Stimulated activated CD4-positive, alpha-beta T cell treated with anti-CD3 and anti-CD28 coated beads, Interleukin-12 subunit alpha, Interleukin-12 subunit beta, amount 100 ng/mL, for 48 hours (primary cell): ENCODE data around the gene OBSL1.

Source experiments
- DNase-seq, 3 donors: peaks; one replicate each; pipeline ENCODE4 v3.0.0-alpha.2; 2020; ENCODE audit warnings: low read depth in 2 of 3, low spot score in 1 of 3

The OBSL1 gene

GRCh38 chr2:219533930-219534661, 37.2 kb downstream of the OBSL1 start:
- DNase-seq: no peak

- DNase-seq: no peak
Measured at GRCh38 chr2:219532378-219532649, 39.0 kb downstream of the OBSL1 start.

GRCh38 chr2:219531639-219532377, 39.5 kb downstream of the OBSL1 start:
- no peak for DNase-seq

- peak; percentile 75 to 88 (median 82) for DNase-seq
Measured at GRCh38 chr2:219530048-219530963, 41.0 kb downstream of the OBSL1 start.

GRCh38 chr2:219527472-219527871, 43.9 kb downstream of the OBSL1 start:
- DNase-seq: no peak

- DNase-seq: no peak
Measured at GRCh38 chr2:219527076-219527394, 44.3 kb downstream of the OBSL1 start.

GRCh38 chr2:219526320-219527075, 44.8 kb downstream of the OBSL1 start:
- no peak for DNase-seq

GRCh38 chr2:219525533-219526232, 45.7 kb downstream of the OBSL1 start:
- DNase-seq: no peak

GRCh38 chr2:219524817-219525216, 46.5 kb downstream of the OBSL1 start:
- DNase-seq: no peak

GRCh38 chr2:219523031-219523671, 48.2 kb downstream of the OBSL1 start:
- no peak for DNase-seq

- DNase-seq: no peak
Measured at GRCh38 chr2:219522111-219523030, 49.0 kb downstream of the OBSL1 start.

- no peak for DNase-seq
Measured at GRCh38 chr2:219521066-219521880, 50.1 kb downstream of the OBSL1 start.

GRCh38 chr2:219520079-219520478, 51.3 kb downstream of the OBSL1 start:
- no peak for DNase-seq

- no peak for DNase-seq
Measured at GRCh38 chr2:219519526-219519916, 51.8 kb downstream of the OBSL1 start.

- no peak for DNase-seq
Measured at GRCh38 chr2:219517954-219518778, 53.2 kb downstream of the OBSL1 start.

GRCh38 chr2:219516888-219517287, 54.5 kb downstream of the OBSL1 start:
- DNase-seq: no peak

GRCh38 chr2:219515874-219516629, 55.3 kb downstream of the OBSL1 start:
- no peak for DNase-seq
